Stimulated activated CD4-positive, alpha-beta T cell treated with anti-CD3 and anti-CD28 coated beads, Interleukin-1b, Interleukin-23, amount 100 ng/mL, for 24 hours (primary cell): Measurements from ENCODE around the gene GLT8D2.

Source experiments
- DNase-seq, 4 experiments: peaks; one replicate each; pipeline ENCODE4 v3.0.0-alpha.2; 2020; ENCODE audit warnings: low read depth in 4 of 4, low spot score in 1 of 4

Gene GLT8D2

GRCh38 chr12:103955811-103956508 is 94.0 kb downstream of the GLT8D2 start:
- DNase-seq: no peak

DNA sequence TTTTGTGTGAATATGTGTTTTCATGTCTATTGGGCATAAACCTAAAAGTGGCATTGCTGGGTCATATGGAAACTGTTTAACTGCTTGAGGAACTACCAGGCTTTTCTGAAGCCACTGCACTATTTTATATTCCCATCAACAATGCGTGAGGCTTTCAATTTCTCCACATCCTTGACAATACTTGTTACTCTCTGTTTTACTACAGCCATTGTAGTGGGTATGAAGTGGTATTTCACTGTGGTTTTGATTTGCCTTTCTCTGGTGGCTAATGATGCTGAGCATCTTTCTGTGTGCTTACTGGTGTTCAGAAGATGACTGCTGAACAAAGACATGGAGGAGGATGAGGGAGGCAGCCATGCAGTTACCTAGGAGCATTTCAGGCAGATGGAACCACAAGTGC is 97.5 kb downstream of the GLT8D2 start:
- DNase-seq: no peak

DNA sequence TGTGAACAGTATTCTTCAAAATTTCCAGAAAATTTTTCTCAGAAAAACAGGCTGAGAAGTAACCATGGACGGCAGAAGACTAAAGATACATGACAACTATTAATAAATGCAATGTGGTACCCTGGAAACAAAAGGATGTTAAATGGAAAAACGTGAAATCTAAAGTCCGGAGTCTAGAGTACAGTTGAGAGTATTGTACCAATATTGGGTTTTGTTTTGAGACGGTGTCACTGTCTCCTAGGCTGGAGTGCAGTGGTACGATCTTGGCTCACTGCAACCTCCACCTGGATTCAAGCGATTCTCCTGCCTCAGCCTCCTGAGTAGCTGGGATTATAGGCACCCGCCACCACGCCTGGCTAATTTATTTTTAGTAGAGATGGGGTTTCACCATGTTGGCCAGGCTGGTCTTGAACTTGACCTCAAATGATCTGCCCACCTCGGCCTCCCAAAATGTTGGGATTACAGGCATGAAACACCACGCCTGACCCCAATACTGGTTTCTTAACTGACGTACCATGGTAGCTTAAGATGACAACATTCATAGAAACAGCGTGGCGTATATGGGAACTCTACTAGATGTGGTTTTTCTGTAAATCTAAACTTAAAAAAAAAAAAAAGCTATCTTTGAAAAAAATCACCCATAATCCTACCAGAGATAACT is 101.1 kb downstream of the GLT8D2 start:
- no peak for DNase-seq

GRCh38 chr12:103947871-103948555 is 102.0 kb downstream of the GLT8D2 start:
- DNase-seq: no peak

GRCh38 chr12:103944964-103945363 is 105.0 kb downstream of the GLT8D2 start:
- DNase-seq: no peak
